ENCODE measurements around the gene SNRNP48. TPM values are rescaled to one million over a fixed set of nuclear protein-coding genes. Genes with fewer than 3 reads are reported as not detected.

Gene SNRNP48
- total and polyA plus RNA-seq, 2 of the 8 experiments (the other 6 are each of a cell fraction or from before 2014, with no cell fraction given) = 7.7 to 21.0 TPM

- Histone ChIP-seq H4K8ac (ENCODE audit: extremely low read depth, insufficient read depth, low read length) (no peak overlapping the region), H2BK20ac (ENCODE audit: low read length) (no peak overlapping the region), H2AFZ (ENCODE audit: low read length) (no peak overlapping the region), H3K79me2 (ENCODE audit: control insufficient read depth in 1 of 2, insufficient read depth in 2 of 2, low read length in 2 of 2) (no peaks in the 10 kb centered on the region), H3K9ac (replicated peaks in 1 of 4; ENCODE audit: extremely low read depth in 1 of 4, low read depth in 3 of 4, low read length in 3 of 4) (no peak overlapping the region), H4K20me1 (replicated peaks in 1 of 2; ENCODE audit: control insufficient read depth in 1 of 2, insufficient read depth in 2 of 2, low read length in 2 of 2) (no peaks in the 10 kb centered on the region), H4K5ac (ENCODE audit: insufficient read length, low read depth, low read length) (no peak overlapping the region), H2AK5ac (ENCODE audit: low read depth, low read length) (no peak overlapping the region), H3K79me1 (ENCODE audit: low read depth, low read length) (no peaks in the 10 kb centered on the region), H3K36me3 (ENCODE audit: control insufficient read depth in 2 of 4, insufficient read depth in 4 of 4, low read length in 3 of 4) (no peaks in the 10 kb centered on the region), H3K4me1 (replicated peaks in 1 of 4; ENCODE audit: control insufficient read depth in 3 of 4, insufficient read depth in 4 of 4, low read length in 3 of 4) (no peaks in the 10 kb centered on the region), H3K4ac (replicated peaks; ENCODE audit: insufficient read length, low read depth, low read length) (no peak overlapping the region), H3K18ac (ENCODE audit: extremely low read depth, low read length) (no peak overlapping the region), H3K9me3 (ENCODE audit: insufficient read depth in 2 of 2, low read depth in 1 of 2, low read length in 1 of 2) (no peaks in the 10 kb centered on the region), H3K23ac (ENCODE audit: insufficient read length) (no peak overlapping the region), H3K23me2 (ENCODE audit: low read depth, low read length) (no peaks in the 10 kb centered on the region), H2BK12ac (ENCODE audit: low read depth, low read length) (no peak overlapping the region), H2BK5ac (ENCODE audit: low read depth, low read length) (no peak overlapping the region), H3K14ac (ENCODE audit: insufficient read length) (no peak overlapping the region), H2BK15ac (ENCODE audit: low read length) (0 out of 2 replicates have a peak overlapping the region, but pooled peaks have one; percentile 72), H3K27ac (ENCODE audit: low read depth, low read length) (no peak overlapping the region), H3K4me2 (ENCODE audit: insufficient read depth in 1 of 2, low read depth in 2 of 2, low read length in 2 of 2) (no peak overlapping the region), H3K56ac (replicated peaks; ENCODE audit: insufficient read length, low read depth, low read length) (no peak overlapping the region), H2BK120ac (replicated peaks; ENCODE audit: low read depth, low read length) (no peak overlapping the region), H4K91ac (replicated peaks; ENCODE audit: insufficient read length, low read length) (no peak overlapping the region), H3K4me3 (ENCODE audit: extremely low read depth in 1 of 4, insufficient read depth in 2 of 4, low read depth in 3 of 4, low read length in 4 of 4) (no peak overlapping the region), H3K27me3 (replicated peaks in 1 of 4; ENCODE audit: control insufficient read depth in 3 of 4, extremely low read depth in 1 of 4, insufficient read depth in 3 of 4, low read length in 3 of 4) (peaks cover 0 to 3% (median 0%) of the 10 kb centered on the region in 4 experiments; a peak in 1 of 7 replicates)
- FAIRE-seq = no peak
- POLR2A ChIA-PET (ENCODE audit: partially characterized antibody) = no interaction called here
- 93% methylated on average over 12 of the region's 12 CpGs; no CpG with 5 or more reads in 1 of the 2 experiments for WGBS, 2 experiments (ENCODE audit: extremely low coverage in 1 of 2, insufficient coverage in 1 of 2, insufficient read length in 1 of 2, insufficient replicate concordance in 2 of 2, low coverage in 1 of 2, low lambda C conversion rate in 2 of 2, missing lambda C conversion rate in 1 of 2)
- CTCF ChIA-PET (ENCODE audit: partially characterized antibody) = interaction anchor here (0.6 to 3.7 kb wide), 13 partner anchors 10 to 846 kb away, joined by 3 to 26 read pairs (median 4); no protein-coding TSS in a partner anchor
- TF ChIP-seq RAD21 (IDR thresholded peaks at IDR 0.05 in 1 of 2, conservative IDR thresholded peaks at IDR 0.05 in 1 of 2; ENCODE audit: low read depth in 2 of 2, low read length in 2 of 2) = peak in 1 of 2 experiments; percentile 38; a peak in 2 of 4 replicates
- peak in 1 of 3 experiments; percentile 37; a peak in 1 of 4 replicates for TF ChIP-seq CTCF (IDR thresholded peaks at IDR 0.05; ENCODE audit: control extremely low read depth in 1 of 3, insufficient read depth in 1 of 3, low read depth in 1 of 3, low read length in 3 of 3)
- TF ChIP-seq SIRT6 (IDR thresholded peaks at IDR 0.05; ENCODE audit: low read length) = no peak
- no peak for DNase-seq (ENCODE audit: low read depth in 1 of 2, low spot score in 2 of 2)
Measured at GRCh38 chr6:7640607-7641577, 50.9 kb downstream of the SNRNP48 start.

Data from H1 (cell line).